Stimulated activated naive B cell treated with anti-CD40 and anti-IgM and Interleukin-4, amounts not matched to agents 10 μg/mL and 1 μg/mL and 100 μg/mL, for 72 hours (primary cell): ENCODE measurements around the gene ACE2.

Source experiments
- ATAC-seq, 2 donors: fragments of 150-1000 bp; cut with Tn5 transposase; replicated peaks; 2 replicates each; pipeline ENCODE4 v1.10.0; 2021; ENCODE audit warnings: moderate library complexity in 1 of 2
- DNase-seq: peaks from one replicate; pipeline ENCODE4 v3.0.0; 2021
- H3K27ac Mint-ChIP-seq: one replicate; pipeline ENCODE4 v1.8.0; 2022; ENCODE audit warnings: mild to moderate bottlenecking, mixed read lengths
- H3K27me3 Mint-ChIP-seq, 2 donors: one replicate each; pipeline ENCODE4 v1.8.0; 2022; ENCODE audit warnings: mixed read lengths in 2 of 2
- H3K36me3 Mint-ChIP-seq, 2 donors: one replicate each; pipeline ENCODE4 v1.8.0; 2022; ENCODE audit warnings: mixed read lengths in 2 of 2, mild to moderate bottlenecking in 1 of 2
- H3K4me1 Mint-ChIP-seq, 2 donors: one replicate each; pipeline ENCODE4 v1.8.0; 2022; ENCODE audit warnings: mixed read lengths in 2 of 2, mild to moderate bottlenecking in 1 of 2
- H3K4me3 Mint-ChIP-seq, 2 donors: one replicate each; pipeline ENCODE4 v1.8.0; 2022; ENCODE audit warnings: mild to moderate bottlenecking in 2 of 2, mixed read lengths in 2 of 2, moderate library complexity in 1 of 2
- H3K9me3 Mint-ChIP-seq, 2 donors: one replicate each; pipeline ENCODE4 v1.8.0; 2022; ENCODE audit warnings: mixed read lengths in 2 of 2, mild to moderate bottlenecking in 1 of 2

Gene ACE2

GRCh38 chrX:15512401-15512965 is 88.3 kb downstream of the ACE2 start:
- Mint-ChIP-seq H3K4me3 (no peak overlapping the region), H3K27me3 (peaks cover 7 to 17% of the 10 kb centered on the region in 2 donors), H3K27ac (no peak overlapping the region), H3K4me1 (no peaks in the 10 kb centered on the region), H3K36me3 (no peaks in the 10 kb centered on the region), H3K9me3 (no peaks in the 10 kb centered on the region)
- DNase-seq (no peak), ATAC-seq (no peak)

- H3K27me3 Mint-ChIP-seq = peaks cover 7 to 18% of the 10 kb centered on the region in 2 donors
- no peak overlapping the region for H3K27ac Mint-ChIP-seq
- no peaks in the 10 kb centered on the region for H3K9me3 Mint-ChIP-seq
- no peaks in the 10 kb centered on the region for H3K4me1 Mint-ChIP-seq
- DNase-seq (no peak), ATAC-seq (no peak)
- H3K36me3 Mint-ChIP-seq = no peaks in the 10 kb centered on the region
- H3K4me3 Mint-ChIP-seq = no peak overlapping the region
Measured at GRCh38 chrX:15511563-15511962, 89.2 kb downstream of the ACE2 start.
